ENCODE results near the gene MAD1L1.

DNA sequence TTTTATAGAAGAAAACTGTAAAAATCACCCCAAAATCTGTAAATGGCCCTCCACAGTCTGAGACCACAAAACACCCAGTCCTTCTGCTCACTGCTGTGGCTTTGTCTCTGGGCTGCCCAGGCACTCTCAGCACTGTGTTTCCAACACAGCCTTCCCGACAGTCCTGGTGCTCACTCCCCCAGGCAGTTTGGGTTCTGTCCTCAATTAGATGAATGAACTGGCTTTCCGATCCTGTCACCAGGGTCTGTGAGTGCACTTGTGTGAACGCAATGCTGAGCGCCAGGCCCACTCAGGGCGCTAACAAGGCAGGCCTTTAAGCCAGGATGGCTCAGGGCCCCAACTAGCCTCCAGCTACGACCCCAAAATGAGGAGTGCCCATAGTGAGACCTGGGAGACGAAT is 3.3 kb downstream of the MAD1L1 start:
- TF ChIP-seq, protein P1, sequence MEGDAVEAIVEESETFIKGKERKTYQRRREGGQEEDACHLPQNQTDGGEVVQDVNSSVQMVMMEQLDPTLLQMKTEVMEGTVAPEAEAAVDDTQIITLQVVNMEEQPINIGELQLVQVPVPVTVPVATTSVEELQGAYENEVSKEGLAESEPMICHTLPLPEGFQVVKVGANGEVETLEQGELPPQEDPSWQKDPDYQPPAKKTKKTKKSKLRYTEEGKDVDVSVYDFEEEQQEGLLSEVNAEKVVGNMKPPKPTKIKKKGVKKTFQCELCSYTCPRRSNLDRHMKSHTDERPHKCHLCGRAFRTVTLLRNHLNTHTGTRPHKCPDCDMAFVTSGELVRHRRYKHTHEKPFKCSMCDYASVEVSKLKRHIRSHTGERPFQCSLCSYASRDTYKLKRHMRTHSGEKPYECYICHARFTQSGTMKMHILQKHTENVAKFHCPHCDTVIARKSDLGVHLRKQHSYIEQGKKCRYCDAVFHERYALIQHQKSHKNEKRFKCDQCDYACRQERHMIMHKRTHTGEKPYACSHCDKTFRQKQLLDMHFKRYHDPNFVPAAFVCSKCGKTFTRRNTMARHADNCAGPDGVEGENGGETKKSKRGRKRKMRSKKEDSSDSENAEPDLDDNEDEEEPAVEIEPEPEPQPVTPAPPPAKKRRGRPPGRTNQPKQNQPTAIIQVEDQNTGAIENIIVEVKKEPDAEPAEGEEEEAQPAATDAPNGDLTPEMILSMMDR (conservative IDR thresholded peaks at IDR 0.05): no peak
- no peak for TF ChIP-seq EZH2 (IDR thresholded peaks at IDR 0.05; ENCODE audit: low read depth)

Data from PC-9 (cell line).